K562 (cell line): ENCODE results near the gene FOXR1. TPM values are rescaled to one million over a fixed set of nuclear protein-coding genes. Genes with fewer than 3 reads are reported as not detected.

Experiments used
- ARID1B ChIP-seq: fragments of 450-650 bp; IDR thresholded peaks from 2 replicates; pipeline ENCODE4 v1.6.1; 2016; ENCODE audit warnings: antibody characterized with exemption, mild to moderate bottlenecking, inconsistent platforms
- CHD4 ChIP-seq: fragments of 200-600 bp; sonication (generic); IDR thresholded peaks from 3 replicates; pipeline ENCODE4 v1.6.1; 2012; ENCODE audit warnings: low read depth, mild to moderate bottlenecking, mixed read lengths, low read length, inconsistent platforms; ENCODE audit not compliant: insufficient read depth, insufficient replicate concordance, poor library complexity, severe bottlenecking
- FOSL1 ChIP-seq: fragments of 200-800 bp; sonication (Bioruptor generic); conservative IDR thresholded peaks from 2 replicates; pipeline ENCODE4 v1.6.1; 2016; ENCODE audit warnings: missing genetic modification characterization, missing compliant biosample characterization
- HDAC1 ChIP-seq, 2 experiments: fragments of 450-650 bp; IDR thresholded peaks; 2 replicates each; pipeline ENCODE4 v1.6.1; 2016 to 2017; ENCODE audit warnings: inconsistent platforms in 1 of 2, mild to moderate bottlenecking in 1 of 2, moderate library complexity in 1 of 2
- NR2C1 ChIP-seq, 2 experiments: fragments of 450-650 bp; IDR thresholded peaks; 2 replicates each; pipeline ENCODE4 v1.6.1; 2017; ENCODE audit warnings: mild to moderate bottlenecking in 2 of 2, antibody characterized with exemption in 1 of 2, inconsistent platforms in 1 of 2, missing compliant biosample characterization in 1 of 2, missing genetic modification characterization in 1 of 2
- RBM17 ChIP-seq: fragments of 200-400 bp; formaldehyde crosslinking; IDR thresholded peaks from 2 replicates; pipeline ENCODE4 v1.6.1; 2017; ENCODE audit warnings: low read depth, mild to moderate bottlenecking, low read length, borderline replicate concordance
- RBM39 ChIP-seq: fragments of 200-400 bp; formaldehyde crosslinking; optimal IDR thresholded peaks from 2 replicates; pipeline ENCODE3; 2018; ENCODE audit warnings: low read depth, low read length
- SAFB2 ChIP-seq: fragments of 200-400 bp; formaldehyde crosslinking; IDR thresholded peaks from 2 replicates; pipeline ENCODE4 v1.6.1; 2018; ENCODE audit warnings: borderline replicate concordance, low read length, low read depth, moderate library complexity; ENCODE audit not compliant: severe bottlenecking
- SIN3B ChIP-seq: fragments of 450-650 bp; IDR thresholded peaks from 2 replicates; pipeline ENCODE4 v1.6.1; 2017; ENCODE audit warnings: low read depth, mild to moderate bottlenecking, moderate library complexity
- SIRT6 ChIP-seq: IDR thresholded peaks from one replicate; pipeline ENCODE4 v1.6.1; 2012; ENCODE audit warnings: low read depth, mild to moderate bottlenecking, control low read depth, inconsistent platforms, low read length, moderate library complexity
- SRSF1 ChIP-seq: fragments of 200-400 bp; formaldehyde crosslinking; IDR thresholded peaks from 2 replicates; pipeline ENCODE4 v1.6.1; 2017; ENCODE audit warnings: mild to moderate bottlenecking, low read depth, low read length, moderate library complexity
- U2AF2 ChIP-seq: fragments of 200-400 bp; formaldehyde crosslinking; optimal IDR thresholded peaks from 2 replicates; pipeline ENCODE3; 2017; ENCODE audit warnings: low read depth, mild to moderate bottlenecking, low read length
- ZKSCAN1 ChIP-seq: fragments of 150-350 bp; IDR thresholded peaks from 2 replicates; pipeline ENCODE4 v1.6.1; 2016; ENCODE audit warnings: low read depth, low read length
- ZNF224 ChIP-seq: sonication (generic); formaldehyde crosslinking; IDR thresholded peaks from 2 replicates; pipeline ENCODE4 v1.8.0; 2022; ENCODE audit warnings: mild to moderate bottlenecking, missing genetic modification reagents
- ZNF830 ChIP-seq: fragments of 250-450 bp; sonication (Bioruptor Pico); IDR thresholded peaks from 2 replicates; pipeline ENCODE4 v1.5.0; 2021; ENCODE audit warnings: mild to moderate bottlenecking
- polyA plus RNA-seq, 8 experiments: library from polyadenylated mRNA; depleted of rRNA in 4 of 8; stranded (reverse) in 5 of 8; unstranded in 3 of 8; fragments of >200 nt; fragmentation: Nextera tagmentation in 2 of 8; fragmentation: Illumina TruSeq in 1 of 8; extraction: Ambion mirVana in 2 of 8; extraction: Trizol in 1 of 8; gene quantifications; 2 replicates each; pipeline versions ENCODE4 v1.2.1 to v1.2.3, GENCODE V29; 2011 to 2014; ENCODE audit warnings: inconsistent platforms in 1 of 8, missing spikeins in 1 of 8
- total RNA-seq, 7 experiments: library from RNA; depleted of rRNA in 6 of 7; stranded (reverse); fragments of >200 nt in 6 of 7; fragmentation: Illumina TruSeq in 2 of 7; extraction: Trizol in 2 of 7; gene quantifications; 2 replicates each; pipeline versions ENCODE4 v1.2.1 to v1.2.3, GENCODE V29; 2011 to 2021; ENCODE audit warnings: low replicate concordance in 1 of 7
- TF ChIP-seq, protein P1 (sequence below): fragments of 250-450 bp; sonication (Bioruptor Pico); IDR thresholded peaks from 2 replicates; pipeline ENCODE4 v1.4.0; 2020
- TF ChIP-seq, protein P2 (sequence below): sonication (generic); formaldehyde crosslinking; IDR thresholded peaks from 2 replicates; pipeline ENCODE4 v1.8.0; 2023; ENCODE audit warnings: mild to moderate bottlenecking, missing genetic modification reagents
- TF ChIP-seq, protein P3 (sequence below): IDR thresholded peaks from 3 replicates; pipeline ENCODE4 v1.6.1; 2011; ENCODE audit warnings: borderline replicate concordance, mild to moderate bottlenecking; ENCODE audit not compliant: insufficient read length, insufficient read depth
- TF ChIP-seq, protein P4 (sequence below): conservative IDR thresholded peaks from 2 replicates; pipeline ENCODE4 v1.6.1; 2011; ENCODE audit warnings: low read depth, mild to moderate bottlenecking, low read length; ENCODE audit not compliant: control insufficient read depth

Gene FOXR1
- total and polyA plus RNA-seq, 9 of the 15 experiments (the other 6 are each of a cell fraction or from before 2014, with no cell fraction given) = not detected

DNA sequence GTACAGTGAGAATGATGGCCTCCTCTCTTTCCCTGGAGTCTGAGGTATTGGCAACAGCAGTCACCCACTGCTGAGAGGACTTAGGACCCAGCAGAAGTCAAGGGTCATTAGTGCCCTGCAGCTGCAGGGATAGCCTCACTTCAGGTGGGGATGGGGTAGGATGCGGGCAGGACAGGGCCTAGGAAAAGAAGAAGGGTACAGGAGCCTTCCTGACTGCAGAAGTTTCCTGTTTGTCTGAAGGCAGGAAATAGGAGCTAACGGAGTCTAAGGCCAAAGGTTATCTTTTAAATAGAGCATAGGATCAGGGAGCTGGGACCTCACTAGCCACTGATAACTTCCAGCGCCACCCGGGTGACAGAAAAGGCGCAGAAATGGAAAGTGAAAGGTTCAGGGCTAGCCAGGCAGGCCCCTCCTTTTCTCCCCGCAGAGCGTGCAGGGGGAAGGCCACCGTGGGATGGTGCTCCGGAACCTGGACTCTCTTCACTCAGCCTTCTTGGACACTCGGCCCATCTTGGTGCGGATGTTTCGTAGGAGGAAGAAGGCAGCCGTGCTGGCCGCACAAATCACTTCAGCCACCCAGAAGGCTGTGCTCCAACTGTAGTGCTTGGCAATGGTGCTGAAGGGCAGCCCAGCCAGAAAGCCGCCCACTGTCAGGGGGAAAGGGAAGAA, 53.0 kb downstream of the FOXR1 start (continued):
- TF ChIP-seq ZNF224 (CRISPR knock-in tag) (no peak), SIN3B (no peak), ARID1B (peak; percentile 31; the same call in 1 of the 2 replicates), ZKSCAN1 (no peak), RBM39 (no peak), RBM17 (no peak), SAFB2 (no peak), CHD4 (no peak), SIRT6 (no peak), SRSF1 (no peak), ZNF830 (CRISPR knock-in tag) (no peak), NR2C1 (IDR thresholded peaks at IDR 0.05) (peak; percentile 26; the same call in 1 of the 2 replicates), NR2C1 (tag; IDR thresholded peaks at IDR 0.05) (peak; percentile 73), HDAC1 (IDR thresholded peaks at IDR 0.05) (no peak), FOSL1 (0 out of 2 replicates have a peak, but pooled peaks have one; percentile 9), U2AF2 (no peak)
- TF ChIP-seq, protein P1, sequence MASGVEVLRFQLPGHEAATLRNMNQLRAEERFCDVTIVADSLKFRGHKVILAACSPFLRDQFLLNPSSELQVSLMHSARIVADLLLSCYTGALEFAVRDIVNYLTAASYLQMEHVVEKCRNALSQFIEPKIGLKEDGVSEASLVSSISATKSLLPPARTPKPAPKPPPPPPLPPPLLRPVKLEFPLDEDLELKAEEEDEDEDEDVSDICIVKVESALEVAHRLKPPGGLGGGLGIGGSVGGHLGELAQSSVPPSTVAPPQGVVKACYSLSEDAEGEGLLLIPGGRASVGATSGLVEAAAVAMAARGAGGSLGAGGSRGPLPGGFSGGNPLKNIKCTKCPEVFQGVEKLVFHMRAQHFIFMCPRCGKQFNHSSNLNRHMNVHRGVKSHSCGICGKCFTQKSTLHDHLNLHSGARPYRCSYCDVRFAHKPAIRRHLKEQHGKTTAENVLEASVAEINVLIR = no peak
- TF ChIP-seq, protein P2, sequence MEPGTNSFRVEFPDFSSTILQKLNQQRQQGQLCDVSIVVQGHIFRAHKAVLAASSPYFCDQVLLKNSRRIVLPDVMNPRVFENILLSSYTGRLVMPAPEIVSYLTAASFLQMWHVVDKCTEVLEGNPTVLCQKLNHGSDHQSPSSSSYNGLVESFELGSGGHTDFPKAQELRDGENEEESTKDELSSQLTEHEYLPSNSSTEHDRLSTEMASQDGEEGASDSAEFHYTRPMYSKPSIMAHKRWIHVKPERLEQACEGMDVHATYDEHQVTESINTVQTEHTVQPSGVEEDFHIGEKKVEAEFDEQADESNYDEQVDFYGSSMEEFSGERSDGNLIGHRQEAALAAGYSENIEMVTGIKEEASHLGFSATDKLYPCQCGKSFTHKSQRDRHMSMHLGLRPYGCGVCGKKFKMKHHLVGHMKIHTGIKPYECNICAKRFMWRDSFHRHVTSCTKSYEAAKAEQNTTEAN (CRISPR knock-in tag) = no peak
- TF ChIP-seq, protein P3, sequence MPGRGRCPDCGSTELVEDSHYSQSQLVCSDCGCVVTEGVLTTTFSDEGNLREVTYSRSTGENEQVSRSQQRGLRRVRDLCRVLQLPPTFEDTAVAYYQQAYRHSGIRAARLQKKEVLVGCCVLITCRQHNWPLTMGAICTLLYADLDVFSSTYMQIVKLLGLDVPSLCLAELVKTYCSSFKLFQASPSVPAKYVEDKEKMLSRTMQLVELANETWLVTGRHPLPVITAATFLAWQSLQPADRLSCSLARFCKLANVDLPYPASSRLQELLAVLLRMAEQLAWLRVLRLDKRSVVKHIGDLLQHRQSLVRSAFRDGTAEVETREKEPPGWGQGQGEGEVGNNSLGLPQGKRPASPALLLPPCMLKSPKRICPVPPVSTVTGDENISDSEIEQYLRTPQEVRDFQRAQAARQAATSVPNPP = no peak
- TF ChIP-seq, protein P4, sequence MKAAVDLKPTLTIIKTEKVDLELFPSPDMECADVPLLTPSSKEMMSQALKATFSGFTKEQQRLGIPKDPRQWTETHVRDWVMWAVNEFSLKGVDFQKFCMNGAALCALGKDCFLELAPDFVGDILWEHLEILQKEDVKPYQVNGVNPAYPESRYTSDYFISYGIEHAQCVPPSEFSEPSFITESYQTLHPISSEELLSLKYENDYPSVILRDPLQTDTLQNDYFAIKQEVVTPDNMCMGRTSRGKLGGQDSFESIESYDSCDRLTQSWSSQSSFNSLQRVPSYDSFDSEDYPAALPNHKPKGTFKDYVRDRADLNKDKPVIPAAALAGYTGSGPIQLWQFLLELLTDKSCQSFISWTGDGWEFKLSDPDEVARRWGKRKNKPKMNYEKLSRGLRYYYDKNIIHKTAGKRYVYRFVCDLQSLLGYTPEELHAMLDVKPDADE = no peak
